Natural killer cell (primary cell): Measurements from ENCODE around the gene MMEL1. TPM values are rescaled to one million over a fixed set of nuclear protein-coding genes. Genes with fewer than 3 reads are reported as not detected.

Source experiments
- ATAC-seq, 3 donors: fragments of 150-1000 bp in 2 of 3; fragments of 200-7000 bp in 1 of 3; cut with Tn5 transposase; 1 replicate in 1 of 3; 2 replicates in 2 of 3; pipeline ENCODE4 v1.10.0; 2021; ENCODE audit warnings: mild to moderate bottlenecking in 2 of 3, moderate library complexity in 2 of 3
- DNase-seq, 2 donors: peaks; one replicate each; pipeline versions ENCODE4 v3.0.0 to v3.0.0-alpha.2; 2013 to 2021; ENCODE audit warnings: mixed read lengths in 1 of 2
- H3K27ac ChIP-seq: one replicate; pipeline ENCODE4 v1.5.1; 2013; ENCODE audit warnings: mild to moderate bottlenecking, low read length
- H3K27me3 ChIP-seq: one replicate; pipeline ENCODE4 v1.6.1; 2013; ENCODE audit warnings: low read length; ENCODE audit not compliant: control insufficient read depth, insufficient read depth
- H3K36me3 ChIP-seq: one replicate; pipeline ENCODE4 v1.6.1; 2013; ENCODE audit warnings: low read length; ENCODE audit not compliant: control insufficient read depth, insufficient read depth
- H3K4me1 ChIP-seq: one replicate; pipeline ENCODE4 v1.6.1; 2013; ENCODE audit warnings: low read length; ENCODE audit not compliant: control insufficient read depth, insufficient read depth
- H3K4me3 ChIP-seq: one replicate; pipeline ENCODE4 v1.5.1; 2013; ENCODE audit warnings: low read length
- H3K9me3 ChIP-seq: one replicate; pipeline ENCODE4 v1.6.1; 2013; ENCODE audit warnings: low read length; ENCODE audit not compliant: control insufficient read depth, insufficient read depth
- H3K27ac Mint-ChIP-seq, 2 donors: one replicate each; pipeline ENCODE4 v1.8.0; 2022; ENCODE audit warnings: mild to moderate bottlenecking in 2 of 2, mixed read lengths in 2 of 2, moderate library complexity in 1 of 2
- H3K27me3 Mint-ChIP-seq, 2 donors: one replicate each; pipeline ENCODE4 v1.8.0; 2022; ENCODE audit warnings: low read depth in 2 of 2, mixed read lengths in 2 of 2
- H3K36me3 Mint-ChIP-seq: one replicate; pipeline ENCODE4 v1.8.0; 2022; ENCODE audit warnings: mixed read lengths
- H3K4me1 Mint-ChIP-seq, 2 donors: one replicate each; pipeline ENCODE4 v1.8.0; 2022; ENCODE audit warnings: mixed read lengths in 2 of 2
- H3K4me3 Mint-ChIP-seq: one replicate; pipeline ENCODE4 v1.8.0; 2022; ENCODE audit warnings: mild to moderate bottlenecking, moderate library complexity, mixed read lengths
- H3K9me3 Mint-ChIP-seq, 2 donors: one replicate each; pipeline ENCODE4 v1.8.0; 2022; ENCODE audit warnings: mixed read lengths in 2 of 2
- WGBS: methylation state at CpG from one replicate; pipeline ENCODE4 v1.1.7; 2013; ENCODE audit warnings: missing lambda C conversion rate; ENCODE audit not compliant: insufficient coverage; 5-methylcytosine and 5-hydroxymethylcytosine counted together
- intact Hi-C: fragments of 100-400 bp; cut with micrococcal nuclease; formaldehyde crosslinking; loops from one replicate; pipeline ENCODE4 v1.14.2; 2022
- total RNA-seq, 4 donors: library from RNA; stranded (reverse); fragments of 120-200 nt in 1 of 4; gene quantifications; one replicate each; pipeline versions ENCODE4 v1.2.3 to v1.2.4, GENCODE V29; 2013 to 2022
- TF ChIP-seq, protein P1 (sequence below): fragments of 200-600 bp; IDR thresholded peaks from one replicate; pipeline ENCODE4 v1.8.0; 2022; ENCODE audit warnings: antibody characterized with exemption

Gene MMEL1
- total RNA-seq, 3 donors from 2014 or later (not counting 1 experiment from before 2014, with no cell fraction given) = 1.3 to 2.0 TPM; not detected in 1

DNA sequence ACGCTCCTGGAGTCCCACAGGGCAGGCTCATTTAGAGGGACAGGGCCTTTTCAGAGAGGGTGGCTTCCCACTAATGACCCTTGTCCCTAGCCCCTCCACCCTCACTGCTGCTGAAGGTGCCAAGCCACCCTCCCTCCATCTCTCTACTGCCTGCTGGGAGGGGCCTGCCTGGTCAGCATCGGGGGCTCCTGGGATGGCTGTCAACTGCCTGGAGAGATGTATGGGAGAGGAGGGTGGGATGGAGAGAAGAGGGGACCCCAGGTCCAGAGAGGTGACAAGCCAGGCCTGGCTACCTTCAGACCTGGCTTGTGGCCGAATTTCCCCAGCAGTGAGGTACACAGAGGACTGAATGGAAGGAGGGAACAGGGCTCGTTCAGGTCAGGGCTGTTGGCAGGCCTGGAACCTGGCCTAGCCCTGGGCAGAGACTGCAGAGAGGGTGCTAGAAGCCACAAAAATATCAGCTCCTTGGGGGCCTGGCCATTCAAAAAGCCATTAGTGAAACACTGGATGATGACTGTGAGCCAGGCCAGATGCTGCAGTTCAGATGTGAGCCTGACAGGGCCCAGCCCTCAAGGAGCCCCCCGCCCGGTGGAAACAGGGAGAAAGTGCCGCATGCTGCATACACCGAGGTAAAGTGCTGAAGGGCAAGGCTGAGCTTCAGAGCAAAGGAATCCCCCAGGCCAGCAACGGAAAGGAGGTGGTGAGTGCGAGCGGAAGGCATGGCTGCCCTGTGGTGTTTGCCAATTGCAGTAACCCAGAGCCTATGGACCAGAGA is 20.0 kb downstream of the MMEL1 start:
- intact Hi-C loops = no loop called here
- 84% methylated on average over 11 of the region's 11 CpGs for WGBS
- ATAC-seq (no peak), DNase-seq (no peak)
- Histone ChIP-seq H3K36me3 (no peaks in the 10 kb centered on the region), H3K4me3 (no peak overlapping the region), H3K4me1 (no peaks in the 10 kb centered on the region), H3K27me3 (peaks cover 3% of the 10 kb centered on the region), H3K9me3 (peaks cover 12% of the 10 kb centered on the region), H3K27ac (no peak overlapping the region)
- peaks cover 5 to 8% of the 10 kb centered on the region in 2 donors for H3K9me3 Mint-ChIP-seq
- H3K27me3 Mint-ChIP-seq = peaks cover 5 to 8% of the 10 kb centered on the region in 2 donors
- H3K27ac Mint-ChIP-seq = no peak overlapping the region
- no peaks in the 10 kb centered on the region for H3K4me1 Mint-ChIP-seq
- TF ChIP-seq, protein P1, sequence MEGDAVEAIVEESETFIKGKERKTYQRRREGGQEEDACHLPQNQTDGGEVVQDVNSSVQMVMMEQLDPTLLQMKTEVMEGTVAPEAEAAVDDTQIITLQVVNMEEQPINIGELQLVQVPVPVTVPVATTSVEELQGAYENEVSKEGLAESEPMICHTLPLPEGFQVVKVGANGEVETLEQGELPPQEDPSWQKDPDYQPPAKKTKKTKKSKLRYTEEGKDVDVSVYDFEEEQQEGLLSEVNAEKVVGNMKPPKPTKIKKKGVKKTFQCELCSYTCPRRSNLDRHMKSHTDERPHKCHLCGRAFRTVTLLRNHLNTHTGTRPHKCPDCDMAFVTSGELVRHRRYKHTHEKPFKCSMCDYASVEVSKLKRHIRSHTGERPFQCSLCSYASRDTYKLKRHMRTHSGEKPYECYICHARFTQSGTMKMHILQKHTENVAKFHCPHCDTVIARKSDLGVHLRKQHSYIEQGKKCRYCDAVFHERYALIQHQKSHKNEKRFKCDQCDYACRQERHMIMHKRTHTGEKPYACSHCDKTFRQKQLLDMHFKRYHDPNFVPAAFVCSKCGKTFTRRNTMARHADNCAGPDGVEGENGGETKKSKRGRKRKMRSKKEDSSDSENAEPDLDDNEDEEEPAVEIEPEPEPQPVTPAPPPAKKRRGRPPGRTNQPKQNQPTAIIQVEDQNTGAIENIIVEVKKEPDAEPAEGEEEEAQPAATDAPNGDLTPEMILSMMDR = no peak
- no peak overlapping the region for H3K4me3 Mint-ChIP-seq
- peaks cover 20% of the 10 kb centered on the region for H3K36me3 Mint-ChIP-seq

DNA sequence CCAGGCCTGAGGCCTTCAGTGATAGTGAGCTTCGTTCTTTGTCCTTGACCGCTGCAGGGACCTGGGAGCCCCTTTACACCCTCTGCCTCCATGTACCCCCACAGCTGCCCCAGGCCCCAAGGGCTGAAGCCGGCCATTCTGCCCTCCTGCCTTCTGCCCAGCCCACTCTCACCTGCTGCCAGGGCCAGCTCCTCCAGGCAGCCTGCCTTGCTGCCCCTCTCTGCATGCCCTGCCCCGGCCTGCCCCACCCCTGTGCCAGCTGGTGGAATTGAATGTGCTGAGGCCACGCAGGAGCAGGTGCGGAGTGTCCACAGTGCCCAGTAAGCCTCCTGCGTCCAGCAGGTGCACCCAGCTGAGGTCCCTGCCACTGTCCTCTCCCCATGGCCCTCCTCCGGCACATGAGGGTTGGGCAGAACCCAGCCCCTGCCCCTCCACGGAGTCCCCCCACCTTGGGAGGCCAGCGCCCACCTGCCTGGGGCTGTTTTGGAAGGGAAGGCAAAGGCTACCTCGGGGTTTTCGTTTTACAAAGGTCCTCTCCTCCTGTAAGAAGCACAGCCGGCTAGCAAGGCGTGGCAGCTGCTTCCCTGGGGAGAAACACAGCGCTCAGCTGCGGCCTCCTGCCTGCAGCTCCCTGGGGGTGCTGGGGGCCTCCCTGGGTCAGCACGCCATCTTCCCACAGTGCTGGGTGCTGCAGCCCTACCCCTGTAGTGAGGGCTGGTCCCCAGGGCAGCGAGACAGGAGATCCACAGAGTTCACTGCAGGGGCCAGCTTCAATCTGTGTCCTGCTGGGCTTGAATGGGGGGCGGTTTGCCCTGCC is 21.0 kb downstream of the MMEL1 start:
- Mint-ChIP-seq H3K27me3 (peaks cover 5 to 8% of the 10 kb centered on the region in 2 donors), H3K4me3 (no peak overlapping the region), H3K36me3 (peaks cover 20% of the 10 kb centered on the region), H3K27ac (no peak overlapping the region), H3K9me3 (peaks cover 5 to 8% of the 10 kb centered on the region in 2 donors), H3K4me1 (no peaks in the 10 kb centered on the region)
- Histone ChIP-seq H3K4me1 (no peaks in the 10 kb centered on the region), H3K27ac (no peak overlapping the region), H3K4me3 (no peak overlapping the region), H3K27me3 (peaks cover 3% of the 10 kb centered on the region), H3K36me3 (no peaks in the 10 kb centered on the region), H3K9me3 (peaks cover 11% of the 10 kb centered on the region)
- ATAC-seq = no peak
- WGBS = 92% methylated on average over 19 of the region's 19 CpGs
- no peak for DNase-seq
- intact Hi-C loops = no loop called here
- TF ChIP-seq, protein P1 = no peak

DNA sequence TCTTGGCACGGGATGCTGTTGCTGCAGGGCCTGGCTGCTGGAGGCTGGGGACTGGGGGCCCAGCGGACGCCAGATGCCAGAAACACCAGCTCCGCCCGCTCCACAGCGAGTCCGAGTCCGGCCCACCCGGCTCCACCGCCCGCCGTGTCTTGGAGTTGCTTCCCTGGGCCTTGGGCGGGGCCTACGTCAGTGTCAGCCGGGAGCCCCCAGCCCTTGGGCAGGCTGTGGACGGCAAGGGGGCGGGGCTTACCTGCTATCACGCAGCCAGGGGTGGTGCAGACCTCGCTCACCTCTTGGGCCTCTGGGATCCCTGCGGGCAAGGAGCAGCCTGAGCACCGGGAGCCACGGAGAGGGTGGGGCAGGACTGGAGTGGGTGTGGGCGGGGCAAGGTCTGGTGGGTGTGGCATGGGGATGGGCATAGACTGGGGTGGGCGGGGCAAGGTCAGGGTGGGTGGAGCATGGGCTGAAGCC is 21.8 kb downstream of the MMEL1 start:
- Histone ChIP-seq H3K27ac (no peak overlapping the region), H3K9me3 (peaks cover 3% of the 10 kb centered on the region), H3K36me3 (no peaks in the 10 kb centered on the region), H3K27me3 (peaks cover 3% of the 10 kb centered on the region), H3K4me3 (no peak overlapping the region), H3K4me1 (no peaks in the 10 kb centered on the region)
- Mint-ChIP-seq H3K9me3 (peaks cover 5 to 8% of the 10 kb centered on the region in 2 donors), H3K4me3 (no peak overlapping the region), H3K4me1 (no peaks in the 10 kb centered on the region), H3K36me3 (peaks cover 14% of the 10 kb centered on the region), H3K27ac (no peak overlapping the region), H3K27me3 (peaks cover 5 to 8% of the 10 kb centered on the region in 2 donors)
- TF ChIP-seq, protein P1 = no peak
- WGBS = 24% methylated on average over 23 of the region's 24 CpGs
- ATAC-seq (peak in 1 of 3 donors; percentile 67), DNase-seq (no peak)
- intact Hi-C loops = no loop called here
